Natural killer cell (primary cell): ENCODE results near the gene PARD3B. TPM values are rescaled to one million over a fixed set of nuclear protein-coding genes. Genes with fewer than 3 reads are reported as not detected.

Experiments
- ATAC-seq, 3 donors: fragments of 150-1000 bp in 2 of 3; fragments of 200-7000 bp in 1 of 3; cut with Tn5 transposase; 1 replicate in 1 of 3; 2 replicates in 2 of 3; pipeline ENCODE4 v1.10.0; 2021; ENCODE audit warnings: mild to moderate bottlenecking in 2 of 3, moderate library complexity in 2 of 3
- DNase-seq, 2 donors: peaks; one replicate each; pipeline versions ENCODE4 v3.0.0 to v3.0.0-alpha.2; 2013 to 2021; ENCODE audit warnings: mixed read lengths in 1 of 2
- H3K27ac ChIP-seq: one replicate; pipeline ENCODE4 v1.5.1; 2013; ENCODE audit warnings: mild to moderate bottlenecking, low read length
- H3K27me3 ChIP-seq: one replicate; pipeline ENCODE4 v1.6.1; 2013; ENCODE audit warnings: low read length; ENCODE audit not compliant: control insufficient read depth, insufficient read depth
- H3K36me3 ChIP-seq: one replicate; pipeline ENCODE4 v1.6.1; 2013; ENCODE audit warnings: low read length; ENCODE audit not compliant: control insufficient read depth, insufficient read depth
- H3K4me1 ChIP-seq: one replicate; pipeline ENCODE4 v1.6.1; 2013; ENCODE audit warnings: low read length; ENCODE audit not compliant: control insufficient read depth, insufficient read depth
- H3K4me3 ChIP-seq: one replicate; pipeline ENCODE4 v1.5.1; 2013; ENCODE audit warnings: low read length
- H3K9me3 ChIP-seq: one replicate; pipeline ENCODE4 v1.6.1; 2013; ENCODE audit warnings: low read length; ENCODE audit not compliant: control insufficient read depth, insufficient read depth
- H3K27ac Mint-ChIP-seq, 2 donors: one replicate each; pipeline ENCODE4 v1.8.0; 2022; ENCODE audit warnings: mild to moderate bottlenecking in 2 of 2, mixed read lengths in 2 of 2, moderate library complexity in 1 of 2
- H3K27me3 Mint-ChIP-seq, 2 donors: one replicate each; pipeline ENCODE4 v1.8.0; 2022; ENCODE audit warnings: low read depth in 2 of 2, mixed read lengths in 2 of 2
- H3K36me3 Mint-ChIP-seq: one replicate; pipeline ENCODE4 v1.8.0; 2022; ENCODE audit warnings: mixed read lengths
- H3K4me1 Mint-ChIP-seq, 2 donors: one replicate each; pipeline ENCODE4 v1.8.0; 2022; ENCODE audit warnings: mixed read lengths in 2 of 2
- H3K4me3 Mint-ChIP-seq: one replicate; pipeline ENCODE4 v1.8.0; 2022; ENCODE audit warnings: mild to moderate bottlenecking, moderate library complexity, mixed read lengths
- H3K9me3 Mint-ChIP-seq, 2 donors: one replicate each; pipeline ENCODE4 v1.8.0; 2022; ENCODE audit warnings: mixed read lengths in 2 of 2
- CTCF ChIP-seq: fragments of 200-600 bp; IDR thresholded peaks from one replicate; pipeline ENCODE4 v1.8.0; 2022; ENCODE audit warnings: antibody characterized with exemption
- WGBS: methylation state at CpG from one replicate; pipeline ENCODE4 v1.1.7; 2013; ENCODE audit warnings: missing lambda C conversion rate; ENCODE audit not compliant: insufficient coverage; 5-methylcytosine and 5-hydroxymethylcytosine counted together
- intact Hi-C: fragments of 100-400 bp; cut with micrococcal nuclease; formaldehyde crosslinking; loops from one replicate; pipeline ENCODE4 v1.14.2; 2022
- total RNA-seq, 4 donors: library from RNA; stranded (reverse); fragments of 120-200 nt in 1 of 4; gene quantifications; one replicate each; pipeline versions ENCODE4 v1.2.3 to v1.2.4, GENCODE V29; 2013 to 2022

Gene PARD3B
- total RNA-seq, 3 donors from 2014 or later (not counting 1 experiment from before 2014, with no cell fraction given), result 0.13 to 0.45 TPM; not detected in 1

GRCh38 chr2:204900910-204901309, 355.6 kb downstream of the PARD3B start:
- no peak for ATAC-seq
- H3K4me1 Mint-ChIP-seq, result no peaks in the 10 kb centered on the region
- no peak for TF ChIP-seq CTCF
- no peak overlapping the region for H3K27ac ChIP-seq
- WGBS, result 94% methylated on average over 1 of the region's 1 CpG
- peaks cover 5% of the 10 kb centered on the region for H3K36me3 Mint-ChIP-seq
- peaks cover 7 to 10% of the 10 kb centered on the region in 2 donors for H3K9me3 Mint-ChIP-seq
- no peaks in the 10 kb centered on the region for H3K36me3 ChIP-seq
- no peak overlapping the region for H3K4me3 Mint-ChIP-seq
- intact Hi-C loops, result no loop called here
- no peak overlapping the region for H3K4me3 ChIP-seq
- no peak for DNase-seq
- H3K9me3 ChIP-seq, result peaks cover 3% of the 10 kb centered on the region
- no peak overlapping the region for H3K27ac Mint-ChIP-seq
- peaks cover 0 to 2% of the 10 kb centered on the region in 2 donors for H3K27me3 Mint-ChIP-seq
- no peaks in the 10 kb centered on the region for H3K27me3 ChIP-seq
- H3K4me1 ChIP-seq, result no peaks in the 10 kb centered on the region

GRCh38 chr2:204901591-204901990, 356.3 kb downstream of the PARD3B start:
- intact Hi-C loops, result no loop called here
- H3K4me1 ChIP-seq, result no peaks in the 10 kb centered on the region
- Mint-ChIP-seq H3K27me3 (peaks cover 0 to 2% of the 10 kb centered on the region in 2 donors), H3K9me3 (peaks cover 7 to 10% of the 10 kb centered on the region in 2 donors), H3K27ac (no peak overlapping the region), H3K4me3 (no peak overlapping the region), H3K4me1 (no peaks in the 10 kb centered on the region), H3K36me3 (peaks cover 5% of the 10 kb centered on the region)
- H3K9me3 ChIP-seq, result peaks cover 3% of the 10 kb centered on the region
- no peak for TF ChIP-seq CTCF
- H3K27ac ChIP-seq, result no peak overlapping the region
- ATAC-seq (no peak), DNase-seq (no peak)
- no peaks in the 10 kb centered on the region for H3K27me3 ChIP-seq
- H3K36me3 ChIP-seq, result no peaks in the 10 kb centered on the region
- H3K4me3 ChIP-seq, result no peak overlapping the region
- 87% methylated on average over 1 of the region's 1 CpG for WGBS

- H3K36me3 ChIP-seq, result no peaks in the 10 kb centered on the region
- Mint-ChIP-seq H3K4me1 (no peaks in the 10 kb centered on the region), H3K4me3 (no peak overlapping the region), H3K36me3 (no peaks in the 10 kb centered on the region), H3K9me3 (no peaks in the 10 kb centered on the region), H3K27me3 (peaks cover 0 to 6% of the 10 kb centered on the region in 2 donors), H3K27ac (no peak overlapping the region)
- TF ChIP-seq CTCF, result no peak
- no peak overlapping the region for H3K4me3 ChIP-seq
- H3K27me3 ChIP-seq, result no peaks in the 10 kb centered on the region
- H3K4me1 ChIP-seq, result no peaks in the 10 kb centered on the region
- DNase-seq, result no peak
- no peak overlapping the region for H3K27ac ChIP-seq
- no peak for ATAC-seq
- H3K9me3 ChIP-seq, result no peaks in the 10 kb centered on the region
- intact Hi-C loops, result no loop called here
- 90% methylated on average over 2 of the region's 2 CpGs for WGBS
Observed at GRCh38 chr2:204909791-204910190, 364.5 kb downstream of the PARD3B start.

GRCh38 chr2:204913312-204913711, 368.0 kb downstream of the PARD3B start:
- ATAC-seq (no peak), DNase-seq (no peak)
- Histone ChIP-seq H3K27me3 (no peaks in the 10 kb centered on the region), H3K9me3 (no peaks in the 10 kb centered on the region), H3K4me3 (no peak overlapping the region), H3K36me3 (no peaks in the 10 kb centered on the region), H3K27ac (no peak overlapping the region), H3K4me1 (no peaks in the 10 kb centered on the region)
- Mint-ChIP-seq H3K27me3 (peaks cover 0 to 6% of the 10 kb centered on the region in 2 donors), H3K4me1 (no peaks in the 10 kb centered on the region), H3K4me3 (no peak overlapping the region), H3K9me3 (no peaks in the 10 kb centered on the region), H3K27ac (no peak overlapping the region), H3K36me3 (no peaks in the 10 kb centered on the region)
- no peak for TF ChIP-seq CTCF
- intact Hi-C loops, result no loop called here
- 82% methylated on average over 3 of the region's 3 CpGs for WGBS
